Esophagus muscularis mucosa (tissue), 4 donors: ENCODE results near the gene KCNH3. TPM values are rescaled to one million over a fixed set of nuclear protein-coding genes. Genes with fewer than 3 reads are reported as not detected.
"Not testable (repeated sequence)": the region's sequence is repeated elsewhere in the genome, so short reads cannot be mapped to it uniquely, and the experiment has no call there.

Experiments used
- DNase-seq: peaks from one replicate; pipeline ENCODE4 v3.0.0-alpha.2; 2017; ENCODE audit errors: extremely low spot score
- H3K27ac ChIP-seq, 4 donors: fragments of 200-600 bp; sonication (generic); replicated peaks in 1 of 4; 1 replicate in 3 of 4; 2 replicates in 1 of 4; pipeline ENCODE4 v1.5.1; 2016 to 2019; ENCODE audit warnings: mild to moderate bottlenecking in 1 of 4
- H3K27me3 ChIP-seq, 4 donors: fragments of 200-600 bp; sonication (generic); one replicate each; pipeline versions ENCODE4 v1.5.1 to v1.6.0; 2016 to 2019
- H3K36me3 ChIP-seq, 4 donors: fragments of 200-600 bp; sonication (generic); one replicate each; pipeline ENCODE4 v1.5.1; 2016 to 2019
- H3K4me1 ChIP-seq, 4 donors: fragments of 200-600 bp; sonication (generic); one replicate each; pipeline ENCODE4 v1.5.1; 2016 to 2019
- H3K4me3 ChIP-seq, 4 donors: fragments of 200-600 bp; sonication (generic); 1 replicate in 2 of 4; 2 replicates in 2 of 4; pipeline ENCODE4 v1.5.1; 2016 to 2019; ENCODE audit warnings: mild to moderate bottlenecking in 4 of 4, moderate library complexity in 1 of 4
- H3K9me3 ChIP-seq, 4 donors: fragments of 200-600 bp; sonication (generic); 1 replicate in 3 of 4; 2 replicates in 1 of 4; pipeline ENCODE4 v1.5.1; 2016 to 2019
- CTCF ChIP-seq, 3 experiments: fragments of 200-600 bp in 2 of 3; fragments of 450-650 bp in 1 of 3; sonication (generic) in 2 of 3; IDR thresholded peaks; one replicate each; pipeline ENCODE4 v1.5.1; 2017 to 2019; ENCODE audit warnings: antibody characterized with exemption in 3 of 3, mild to moderate bottlenecking in 2 of 3, moderate library complexity in 1 of 3
- EP300 ChIP-seq: sonication (generic); formaldehyde crosslinking; IDR thresholded peaks from one replicate; pipeline ENCODE4 v1.6.1; 2017; ENCODE audit warnings: antibody characterized with exemption
- POLR2A ChIP-seq: fragments of 450-650 bp; IDR thresholded peaks from one replicate; pipeline ENCODE4 v1.6.1; 2017; ENCODE audit warnings: antibody characterized with exemption, moderate library complexity, mild to moderate bottlenecking, low read depth
- POLR2AphosphoS5 ChIP-seq, 2 donors: sonication (generic); formaldehyde crosslinking; IDR thresholded peaks; one replicate each; pipeline ENCODE4 v1.6.1; 2017; ENCODE audit warnings: antibody characterized with exemption in 2 of 2
- WGBS: methylation state at CpG from one replicate; pipeline ENCODE4 v1.1.5; 2018; 5-methylcytosine and 5-hydroxymethylcytosine counted together
- intact Hi-C: fragments of 100-400 bp; cut with DNase I; formaldehyde crosslinking; loops from one replicate; pipeline ENCODE4 v1.15.1; 2023
- total RNA-seq, 4 donors: library from RNA; depleted of rRNA; stranded (reverse); fragments of >200 nt; gene quantifications; one replicate each; pipeline versions ENCODE4 v1.1.0 to v1.2.1, GENCODE V29; 2016

KCNH3 gene
- total RNA-seq, 4 donors from 2014 or later, result 0.34 to 0.66 (median 0.65) TPM; not detected in 1

- Histone ChIP-seq H3K27ac (no peak overlapping the region), H3K9me3 (no peaks in the 10 kb centered on the region), H3K4me1 (no peaks in the 10 kb centered on the region), H3K36me3 (peaks cover 0 to 12% (median 8%) of the 10 kb centered on the region in 4 donors), H3K27me3 (peaks cover 0 to 19% (median 0%) of the 10 kb centered on the region in 4 donors), H3K4me3 (no peak overlapping the region)
- no peak for DNase-seq
- intact Hi-C loops, result no loop called here
- no peak for TF ChIP-seq POLR2A
- TF ChIP-seq CTCF (IDR thresholded peaks at IDR 0.05), result no peak
- TF ChIP-seq EP300, result no peak
- no peak for TF ChIP-seq POLR2AphosphoS5 (IDR thresholded peaks at IDR 0.05)
- WGBS, result 84% methylated on average over 2 of the region's 2 CpGs
These were observed 7.1 kb upstream of the KCNH3 start for GRCh38 chr12:49531745-49532144.

- H3K27me3 ChIP-seq, result peaks cover 2 to 35% (median 10%) of the 10 kb centered on the region in 4 donors
- no peaks in the 10 kb centered on the region for H3K9me3 ChIP-seq
- no peaks in the 10 kb centered on the region for H3K36me3 ChIP-seq
- DNase-seq, result no peak
- no peak overlapping the region for H3K4me3 ChIP-seq
- peaks cover 9 to 14% (median 11%) of the 10 kb centered on the region in 4 donors for H3K4me1 ChIP-seq
- TF ChIP-seq CTCF (IDR thresholded peaks at IDR 0.05), result no peak
- TF ChIP-seq POLR2AphosphoS5 (IDR thresholded peaks at IDR 0.05), result no peak
- TF ChIP-seq EP300, result no peak
- TF ChIP-seq POLR2A, result no peak
- intact Hi-C loops, result no loop called here
- 89% methylated on average over 10 of the region's 10 CpGs for WGBS
- no peak overlapping the region for H3K27ac ChIP-seq
These were observed 5.5 kb upstream of the KCNH3 start for GRCh38 chr12:49533331-49533730.

GRCh38 chr12:49534122-49534521 is 4.7 kb upstream of the KCNH3 start:
- WGBS, result 95% methylated on average over 5 of the region's 5 CpGs
- H3K4me3 ChIP-seq, H3K36me3 ChIP-seq, intact Hi-C loops, H3K9me3 ChIP-seq, H3K27ac ChIP-seq, DNase-seq: not testable (repeated sequence)
- Histone ChIP-seq H3K4me1 (peaks cover 14 to 21% (median 18%) of the 10 kb centered on the region in 4 donors), H3K27me3 (peaks cover 6 to 43% (median 16%) of the 10 kb centered on the region in 4 donors)

DNA sequence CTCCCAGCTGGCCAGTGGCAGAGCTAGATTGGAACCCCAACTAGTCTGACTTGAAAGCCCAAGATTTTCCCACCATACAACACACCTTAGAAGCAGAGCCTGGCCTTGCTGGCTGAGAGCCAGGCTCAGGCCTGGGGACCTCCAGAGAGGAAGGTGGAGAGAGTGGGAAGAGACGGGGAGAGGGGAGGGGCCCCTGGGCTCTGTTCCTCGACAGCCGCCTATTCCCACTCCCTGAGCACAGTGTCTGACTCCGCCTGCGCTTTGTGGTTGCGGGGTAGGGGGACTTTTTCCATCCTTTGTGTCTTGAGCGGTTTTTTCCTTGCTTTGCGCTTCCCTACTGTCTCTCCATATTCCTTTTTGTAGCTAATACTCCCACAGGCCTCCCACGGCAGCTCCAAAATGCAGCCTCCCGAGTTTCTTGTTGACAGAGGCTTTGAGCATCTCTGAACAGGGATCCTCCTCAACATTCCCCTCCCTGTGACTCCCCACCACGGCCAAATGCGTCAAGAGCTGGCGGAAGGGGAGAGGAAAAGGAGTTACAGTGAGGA is 4.0 kb upstream of the KCNH3 start:
- intact Hi-C loops, result no loop called here
- Histone ChIP-seq H3K9me3 (no peaks in the 10 kb centered on the region), H3K4me1 (peaks cover 14 to 26% (median 23%) of the 10 kb centered on the region in 4 donors), H3K36me3 (no peaks in the 10 kb centered on the region), H3K4me3 (no peak overlapping the region), H3K27ac (no peak overlapping the region), H3K27me3 (peaks cover 6 to 50% (median 23%) of the 10 kb centered on the region in 4 donors)
- TF ChIP-seq EP300 (no peak), POLR2A (no peak), CTCF (IDR thresholded peaks at IDR 0.05) (no peak), POLR2AphosphoS5 (IDR thresholded peaks at IDR 0.05) (no peak)
- no peak for DNase-seq
- 82% methylated on average over 13 of the region's 13 CpGs for WGBS

DNA sequence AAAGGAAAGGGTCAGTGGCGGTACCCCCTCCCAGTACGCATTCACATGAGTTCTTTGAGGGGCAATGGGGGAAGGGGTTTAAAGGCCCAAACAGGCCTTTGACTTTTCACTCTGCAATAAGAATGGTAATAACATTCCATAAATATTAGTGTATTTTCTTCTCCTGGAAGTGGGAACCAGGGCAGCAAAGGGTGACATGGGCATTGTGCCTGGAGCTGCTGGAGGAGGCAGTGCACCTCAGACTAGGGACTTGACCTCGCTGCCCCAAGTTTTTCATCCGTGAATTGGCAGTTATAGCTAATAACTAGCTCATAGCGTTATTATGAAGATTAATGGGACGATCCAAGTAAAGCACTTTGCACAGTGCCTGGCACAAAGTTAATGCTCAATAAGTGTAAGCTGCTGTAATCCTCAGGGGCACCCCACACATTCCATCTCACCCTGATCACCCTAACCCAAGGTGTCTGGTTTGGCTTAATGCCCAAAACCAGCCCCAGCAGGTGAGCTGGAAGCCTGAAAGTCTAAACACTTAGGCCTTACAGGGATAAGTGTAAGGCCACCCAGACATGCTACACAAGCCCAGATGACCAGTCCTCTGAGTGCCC is 2.8 kb upstream of the KCNH3 start:
- no peak for TF ChIP-seq CTCF (IDR thresholded peaks at IDR 0.05)
- TF ChIP-seq POLR2A, result no peak
- no peak for TF ChIP-seq EP300
- TF ChIP-seq POLR2AphosphoS5 (IDR thresholded peaks at IDR 0.05), result no peak
- 91% methylated on average over 6 of the region's 6 CpGs for WGBS
- Histone ChIP-seq H3K27ac (no peak overlapping the region), H3K36me3 (no peaks in the 10 kb centered on the region), H3K4me3 (no peak overlapping the region), H3K4me1 (peaks cover 14 to 27% (median 23%) of the 10 kb centered on the region in 4 donors), H3K27me3 (peaks cover 6 to 59% (median 25%) of the 10 kb centered on the region in 4 donors), H3K9me3 (no peaks in the 10 kb centered on the region)
- intact Hi-C loops, result no loop called here
- DNase-seq, result no peak
